ENCODE measurements around the gene STUM. TPM values are rescaled to one million over a fixed set of nuclear protein-coding genes. Genes with fewer than 3 reads are reported as not detected.
"Not testable (repeated sequence)": the region's sequence is repeated elsewhere in the genome, so short reads cannot be mapped to it uniquely, and the experiment has no call there.

STUM gene
- total RNA-seq, 1 donor from 2014 or later: 0.08 TPM

GRCh38 chr1:226609836-226610455, 61.4 kb downstream of the STUM start:
- no peak for TF ChIP-seq CTCF (IDR thresholded peaks at IDR 0.05; ENCODE audit: unreplicated experiment)
- Mint-ChIP-seq H3K4me1 (ENCODE audit: unreplicated experiment) (peaks cover 3% of the 10 kb centered on the region), H3K27me3 (ENCODE audit: unreplicated experiment) (peaks cover 1% of the 10 kb centered on the region), H3K36me3 (ENCODE audit: low read depth, unreplicated experiment) (no peaks in the 10 kb centered on the region), H3K27ac (ENCODE audit: unreplicated experiment) (no peak overlapping the region), H3K4me3 (ENCODE audit: unreplicated experiment) (no peak overlapping the region), H3K9me3 (ENCODE audit: unreplicated experiment) (no peaks in the 10 kb centered on the region)
- no peak for DNase-seq (ENCODE audit: low spot score)

- TF ChIP-seq CTCF (IDR thresholded peaks at IDR 0.05; ENCODE audit: unreplicated experiment): no peak
- no peaks in the 10 kb centered on the region for H3K9me3 Mint-ChIP-seq (ENCODE audit: unreplicated experiment)
- H3K27ac Mint-ChIP-seq (ENCODE audit: unreplicated experiment): no peak overlapping the region
- H3K36me3 Mint-ChIP-seq (ENCODE audit: low read depth, unreplicated experiment): no peaks in the 10 kb centered on the region
- H3K4me3 Mint-ChIP-seq (ENCODE audit: unreplicated experiment): no peak overlapping the region
- H3K4me1 Mint-ChIP-seq (ENCODE audit: unreplicated experiment): peaks cover 3% of the 10 kb centered on the region
- DNase-seq (ENCODE audit: low spot score): no peak
- peaks cover 3% of the 10 kb centered on the region for H3K27me3 Mint-ChIP-seq (ENCODE audit: unreplicated experiment)
These were observed 62.1 kb downstream of the STUM start for GRCh38 chr1:226610671-226611070.

- Mint-ChIP-seq H3K27me3 (ENCODE audit: unreplicated experiment) (peaks cover 3% of the 10 kb centered on the region), H3K4me1 (ENCODE audit: unreplicated experiment) (peaks cover 3% of the 10 kb centered on the region), H3K9me3 (ENCODE audit: unreplicated experiment) (no peaks in the 10 kb centered on the region), H3K36me3 (ENCODE audit: low read depth, unreplicated experiment) (no peaks in the 10 kb centered on the region), H3K4me3 (ENCODE audit: unreplicated experiment) (no peak overlapping the region), H3K27ac (ENCODE audit: unreplicated experiment) (no peak overlapping the region)
- no peak for TF ChIP-seq CTCF (IDR thresholded peaks at IDR 0.05; ENCODE audit: unreplicated experiment)
- DNase-seq (ENCODE audit: low spot score): no peak
These were observed 62.7 kb downstream of the STUM start for GRCh38 chr1:226611301-226611700.

- H3K36me3 Mint-ChIP-seq (ENCODE audit: low read depth, unreplicated experiment); H3K9me3 Mint-ChIP-seq (ENCODE audit: unreplicated experiment); H3K27me3 Mint-ChIP-seq (ENCODE audit: unreplicated experiment); H3K4me3 Mint-ChIP-seq (ENCODE audit: unreplicated experiment); H3K4me1 Mint-ChIP-seq (ENCODE audit: unreplicated experiment); H3K27ac Mint-ChIP-seq (ENCODE audit: unreplicated experiment); DNase-seq (ENCODE audit: low spot score): not testable (repeated sequence)
These were observed 63.4 kb downstream of the STUM start for GRCh38 chr1:226611980-226612379.

GRCh38 chr1:226615876-226616275, 67.3 kb downstream of the STUM start:
- no peak overlapping the region for H3K4me3 Mint-ChIP-seq (ENCODE audit: unreplicated experiment)
- TF ChIP-seq CTCF (IDR thresholded peaks at IDR 0.05; ENCODE audit: unreplicated experiment): no peak
- no peak for DNase-seq (ENCODE audit: low spot score)
- H3K27me3 Mint-ChIP-seq (ENCODE audit: unreplicated experiment): peaks cover 7% of the 10 kb centered on the region
- H3K4me1 Mint-ChIP-seq (ENCODE audit: unreplicated experiment): no peaks in the 10 kb centered on the region
- H3K27ac Mint-ChIP-seq (ENCODE audit: unreplicated experiment): no peak overlapping the region
- H3K36me3 Mint-ChIP-seq (ENCODE audit: low read depth, unreplicated experiment): peaks cover 7% of the 10 kb centered on the region
- H3K9me3 Mint-ChIP-seq (ENCODE audit: unreplicated experiment): no peaks in the 10 kb centered on the region

All from endothelial cell (in vitro differentiated cells).